Activated naive CD4-positive, alpha-beta T cell (primary cell): Measurements from ENCODE around the gene NFKBIA.
A peak's percentile ranks its signal among the peaks of the same experiment; 100 is the strongest.
"Not testable (repeated sequence)": the region's sequence is repeated elsewhere in the genome, so short reads cannot be mapped to it uniquely, and the experiment has no call there.

Experiments
- DNase-seq, 4 experiments: peaks; one replicate each; lab custom pipeline; 2025; lab: John Stamatoyannopoulos, UW

Gene NFKBIA

GRCh38 chr14:35404449-35405303 lies at the start of gene NFKBIA:
TSS of gene NFKBIA (minus strand) at chr14:35404749. CDS start at chr14:35404644, 105 bp downstream.
- peak; percentile 88 to 94 (median 90) for DNase-seq

GRCh38 chr14:35446450-35446849 lies 41.9 kb upstream of the NFKBIA start:
- no peak for DNase-seq

GRCh38 chr14:35444104-35444503 lies 39.6 kb upstream of the NFKBIA start:
- DNase-seq: no peak

- DNase-seq: no peak
Observed at GRCh38 chr14:35441160-35441559, 36.6 kb upstream of the NFKBIA start.

GRCh38 chr14:35438910-35439713 lies 34.6 kb upstream of the NFKBIA start:
- DNase-seq: no peak

- not testable (repeated sequence) for DNase-seq
Observed at GRCh38 chr14:35438492-35438891, 33.9 kb upstream of the NFKBIA start.

- DNase-seq: no peak
Observed at GRCh38 chr14:35435177-35435576, 30.6 kb upstream of the NFKBIA start.

GRCh38 chr14:35433826-35434225 lies 29.3 kb upstream of the NFKBIA start:
- no peak for DNase-seq

GRCh38 chr14:35430459-35431199 lies 26.1 kb upstream of the NFKBIA start:
- DNase-seq: no peak

GRCh38 chr14:35429951-35430350 lies 25.4 kb upstream of the NFKBIA start:
- no peak for DNase-seq

GRCh38 chr14:35425850-35426249 lies 21.3 kb upstream of the NFKBIA start:
- no peak for DNase-seq

GRCh38 chr14:35423621-35424020 lies 19.1 kb upstream of the NFKBIA start:
- no peak for DNase-seq

GRCh38 chr14:35420036-35420811 lies 15.7 kb upstream of the NFKBIA start:
- DNase-seq: no peak

- no peak for DNase-seq
Observed at GRCh38 chr14:35419429-35419841, 14.9 kb upstream of the NFKBIA start.

GRCh38 chr14:35418093-35418492 lies 13.5 kb upstream of the NFKBIA start:
- DNase-seq: no peak

- peak in 3 of 4 experiments; percentile 13 to 22 (median 17) for DNase-seq
Observed at GRCh38 chr14:35416108-35416750, 11.7 kb upstream of the NFKBIA start.

- DNase-seq: no peak
Observed at GRCh38 chr14:35414365-35414764, 9.8 kb upstream of the NFKBIA start.

GRCh38 chr14:35412272-35413056 lies 7.9 kb upstream of the NFKBIA start:
- DNase-seq: no peak

GRCh38 chr14:35410858-35411257 lies 6.3 kb upstream of the NFKBIA start:
- DNase-seq: no peak

GRCh38 chr14:35409595-35409994 lies 5.0 kb upstream of the NFKBIA start:
- no peak for DNase-seq
